Measurements from ENCODE around the gene VWA3B.
"Not testable (repeated sequence)": the region's sequence is repeated elsewhere in the genome, so short reads cannot be mapped to it uniquely, and the experiment has no call there.

Gene VWA3B

GRCh38 chr2:98307131-98307696 is 220.2 kb downstream of the VWA3B start:
- not testable (repeated sequence) for FAIRE-seq

- FAIRE-seq = no peak
Measured at GRCh38 chr2:98308068-98308467, 221.1 kb downstream of the VWA3B start.

- FAIRE-seq = no peak
Measured at GRCh38 chr2:98308532-98308931, 221.6 kb downstream of the VWA3B start.

GRCh38 chr2:98309580-98309979 is 222.6 kb downstream of the VWA3B start:
- no peak for FAIRE-seq

- FAIRE-seq = no peak
Measured at GRCh38 chr2:98310010-98310409, 223.0 kb downstream of the VWA3B start.

GRCh38 chr2:98311090-98311489 is 224.1 kb downstream of the VWA3B start:
- no peak for FAIRE-seq

- no peak for FAIRE-seq
Measured at GRCh38 chr2:98311771-98312545, 225.0 kb downstream of the VWA3B start.

- no peak for FAIRE-seq
Measured at GRCh38 chr2:98313492-98314250, 226.7 kb downstream of the VWA3B start.

GRCh38 chr2:98314251-98314650 is 227.3 kb downstream of the VWA3B start:
- FAIRE-seq = no peak

GRCh38 chr2:98315957-98316356 is 229.0 kb downstream of the VWA3B start:
- no peak for FAIRE-seq

GRCh38 chr2:98317214-98317613 is 230.2 kb downstream of the VWA3B start:
- no peak for FAIRE-seq

- not testable (repeated sequence) for FAIRE-seq
Measured at GRCh38 chr2:98320171-98320570, 233.2 kb downstream of the VWA3B start.

- no peak for FAIRE-seq
Measured at GRCh38 chr2:98324181-98324580, 237.2 kb downstream of the VWA3B start.

GRCh38 chr2:98327776-98328175 is 240.8 kb downstream of the VWA3B start:
- no peak for FAIRE-seq

- no peak for FAIRE-seq
Measured at GRCh38 chr2:98329549-98329948, 242.6 kb downstream of the VWA3B start.

GRCh38 chr2:98332989-98333388 is 246.0 kb downstream of the VWA3B start:
- FAIRE-seq = no peak

GRCh38 chr2:98333922-98334321 is 247.0 kb downstream of the VWA3B start:
- no peak for FAIRE-seq

- no peak for FAIRE-seq
Measured at GRCh38 chr2:98334439-98335078, 247.6 kb downstream of the VWA3B start.

- FAIRE-seq = no peak
Measured at GRCh38 chr2:98335271-98335670, 248.3 kb downstream of the VWA3B start.

GRCh38 chr2:98341241-98341640 is 254.3 kb downstream of the VWA3B start:
- FAIRE-seq = no peak

- FAIRE-seq = no peak
Measured at GRCh38 chr2:98343285-98343684, 256.3 kb downstream of the VWA3B start.

GRCh38 chr2:98346311-98347236 is 259.6 kb downstream of the VWA3B start, which contains the start of gene CNGA3:
TSS of gene CNGA3 (plus strand) at chr2:98346456. CDS start at chr2:98369976, 23,520 bp downstream.
- no peak for FAIRE-seq
